ENCODE data around the gene PLB1.

Gene PLB1

GRCh38 chr2:28530782-28531181 lies 34.9 kb downstream of the PLB1 start:
- TF ChIP-seq POLR2A (IDR thresholded peaks at IDR 0.05; ENCODE audit: extremely low read depth, insufficient read length) (no peak), MAX (IDR thresholded peaks at IDR 0.05; ENCODE audit: low read depth, low read length) (no peak), MYC (IDR thresholded peaks at IDR 0.05; ENCODE audit: low read depth, low read length) (no peak)
- TF ChIP-seq, protein P1, sequence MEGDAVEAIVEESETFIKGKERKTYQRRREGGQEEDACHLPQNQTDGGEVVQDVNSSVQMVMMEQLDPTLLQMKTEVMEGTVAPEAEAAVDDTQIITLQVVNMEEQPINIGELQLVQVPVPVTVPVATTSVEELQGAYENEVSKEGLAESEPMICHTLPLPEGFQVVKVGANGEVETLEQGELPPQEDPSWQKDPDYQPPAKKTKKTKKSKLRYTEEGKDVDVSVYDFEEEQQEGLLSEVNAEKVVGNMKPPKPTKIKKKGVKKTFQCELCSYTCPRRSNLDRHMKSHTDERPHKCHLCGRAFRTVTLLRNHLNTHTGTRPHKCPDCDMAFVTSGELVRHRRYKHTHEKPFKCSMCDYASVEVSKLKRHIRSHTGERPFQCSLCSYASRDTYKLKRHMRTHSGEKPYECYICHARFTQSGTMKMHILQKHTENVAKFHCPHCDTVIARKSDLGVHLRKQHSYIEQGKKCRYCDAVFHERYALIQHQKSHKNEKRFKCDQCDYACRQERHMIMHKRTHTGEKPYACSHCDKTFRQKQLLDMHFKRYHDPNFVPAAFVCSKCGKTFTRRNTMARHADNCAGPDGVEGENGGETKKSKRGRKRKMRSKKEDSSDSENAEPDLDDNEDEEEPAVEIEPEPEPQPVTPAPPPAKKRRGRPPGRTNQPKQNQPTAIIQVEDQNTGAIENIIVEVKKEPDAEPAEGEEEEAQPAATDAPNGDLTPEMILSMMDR (IDR thresholded peaks at IDR 0.05; ENCODE audit: low read depth, low read length), result no peak
- no peak overlapping the region for H3K4me3 ChIP-seq (ENCODE audit: low read depth, low read length)
- no peak for DNase-seq (ENCODE audit: low read depth)

GRCh38 chr2:28532399-28532798 lies 36.5 kb downstream of the PLB1 start:
- H3K4me3 ChIP-seq (ENCODE audit: low read depth, low read length), result no peak overlapping the region
- no peak for DNase-seq (ENCODE audit: low read depth)
- TF ChIP-seq MAX (IDR thresholded peaks at IDR 0.05; ENCODE audit: low read depth, low read length) (no peak), POLR2A (IDR thresholded peaks at IDR 0.05; ENCODE audit: extremely low read depth, insufficient read length) (no peak), MYC (IDR thresholded peaks at IDR 0.05; ENCODE audit: low read depth, low read length) (no peak)
- TF ChIP-seq, protein P1 (IDR thresholded peaks at IDR 0.05; ENCODE audit: low read depth, low read length), result no peak

DNA sequence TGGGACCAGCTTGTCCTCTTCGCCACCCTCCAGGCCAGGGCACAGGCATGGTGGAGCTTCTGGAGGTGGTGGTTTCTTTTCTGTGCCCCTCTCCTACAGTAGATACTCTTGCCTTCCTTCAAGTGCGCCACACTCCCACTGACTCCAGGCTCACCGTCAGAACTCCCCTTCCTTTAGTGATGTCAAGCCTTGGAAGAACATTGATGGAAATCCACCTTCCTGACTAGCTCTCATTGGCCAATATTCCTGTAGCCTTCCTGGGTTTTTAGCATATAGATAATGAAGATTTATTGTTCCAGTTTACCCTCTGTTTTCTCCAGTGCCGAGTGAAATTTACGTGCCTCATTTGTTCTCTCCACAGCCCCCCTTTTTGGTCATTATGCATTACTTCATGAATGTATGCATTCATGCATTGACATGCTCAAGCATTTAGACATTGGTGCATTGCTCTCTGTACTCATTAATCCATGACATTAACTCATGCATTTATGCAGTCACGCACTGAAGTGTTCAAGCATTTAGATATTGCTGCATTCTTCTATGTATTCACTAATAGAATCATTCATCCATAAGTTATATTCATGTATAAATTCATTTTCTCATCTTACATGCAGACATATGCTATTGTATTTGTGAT lies 37.3 kb downstream of the PLB1 start:
- H3K4me3 ChIP-seq (ENCODE audit: low read depth, low read length), result no peak overlapping the region
- TF ChIP-seq, protein P1 (IDR thresholded peaks at IDR 0.05; ENCODE audit: low read depth, low read length), result no peak
- TF ChIP-seq POLR2A (IDR thresholded peaks at IDR 0.05; ENCODE audit: extremely low read depth, insufficient read length) (no peak), MYC (IDR thresholded peaks at IDR 0.05; ENCODE audit: low read depth, low read length) (no peak), MAX (IDR thresholded peaks at IDR 0.05; ENCODE audit: low read depth, low read length) (no peak)
- DNase-seq (ENCODE audit: low read depth), result no peak

GRCh38 chr2:28534817-28535216 lies 39.0 kb downstream of the PLB1 start:
- no peak for DNase-seq (ENCODE audit: low read depth)
- TF ChIP-seq MAX (IDR thresholded peaks at IDR 0.05; ENCODE audit: low read depth, low read length), result no peak
- TF ChIP-seq, protein P1 (IDR thresholded peaks at IDR 0.05; ENCODE audit: low read depth, low read length), result no peak
- TF ChIP-seq POLR2A (IDR thresholded peaks at IDR 0.05; ENCODE audit: extremely low read depth, insufficient read length), result no peak
- TF ChIP-seq MYC (IDR thresholded peaks at IDR 0.05; ENCODE audit: low read depth, low read length), result no peak
- no peak overlapping the region for H3K4me3 ChIP-seq (ENCODE audit: low read depth, low read length)

DNA sequence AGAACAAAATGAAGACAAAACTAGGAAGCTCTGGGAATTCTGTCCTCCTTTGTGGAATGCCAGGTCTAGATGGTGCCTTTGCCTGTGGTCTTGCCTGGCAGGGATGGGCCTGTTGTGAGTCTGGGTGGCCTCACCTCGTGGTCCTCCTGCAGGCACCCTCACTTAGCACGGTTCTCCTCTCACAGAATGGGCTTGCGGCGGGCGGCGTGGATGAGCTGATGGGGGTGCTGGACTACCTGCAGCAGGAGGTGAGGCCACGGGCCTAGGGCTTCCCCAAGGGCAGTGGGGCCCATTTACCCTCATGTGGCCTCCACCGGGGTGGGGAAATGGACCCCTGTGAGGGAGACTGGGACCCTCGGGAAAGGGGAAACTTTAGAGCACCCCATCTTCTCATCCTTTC lies 42.3 kb downstream of the PLB1 start:
- TF ChIP-seq, protein P1 (IDR thresholded peaks at IDR 0.05; ENCODE audit: low read depth, low read length), result no peak
- TF ChIP-seq MYC (IDR thresholded peaks at IDR 0.05; ENCODE audit: low read depth, low read length) (no peak), POLR2A (IDR thresholded peaks at IDR 0.05; ENCODE audit: extremely low read depth, insufficient read length) (no peak), MAX (IDR thresholded peaks at IDR 0.05; ENCODE audit: low read depth, low read length) (no peak)
- no peak for DNase-seq (ENCODE audit: low read depth)
- H3K4me3 ChIP-seq (ENCODE audit: low read depth, low read length), result no peak overlapping the region
